ENCODE data around the gene LTBP3. TPM values are rescaled to one million over a fixed set of nuclear protein-coding genes. Genes with fewer than 3 reads are reported as not detected.

Gene LTBP3
- total and polyA plus RNA-seq, 4 donors, result 8.8 to 46.2 (median 17.0) TPM

DNA sequence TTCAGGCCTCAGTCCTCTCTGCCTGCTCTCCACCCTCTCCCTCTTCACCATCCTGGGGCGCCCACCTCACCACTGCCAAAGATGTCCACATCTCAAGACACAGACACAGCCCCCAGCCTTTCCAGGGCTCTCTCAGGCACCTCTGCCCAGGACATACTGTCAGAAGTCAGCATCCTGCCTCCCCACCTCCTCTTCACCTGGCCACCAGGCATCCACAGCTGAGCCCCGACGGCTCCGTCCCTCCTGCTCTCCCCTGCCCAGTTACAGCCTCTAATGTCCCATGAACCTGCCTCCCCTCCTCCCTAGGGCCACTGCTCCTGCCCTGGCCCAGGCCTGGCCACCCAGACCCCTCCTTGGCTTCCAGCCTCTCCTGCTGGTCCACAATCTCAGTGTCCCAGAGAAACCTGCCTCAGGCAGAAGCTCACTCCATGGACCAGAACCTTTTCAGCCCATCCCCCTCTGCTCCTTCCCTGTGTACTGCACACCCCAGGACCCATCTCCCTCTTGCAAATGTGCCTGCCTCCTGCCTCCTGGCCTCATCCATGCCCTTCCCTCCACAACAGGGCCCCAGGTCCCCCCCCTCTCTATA, 3.2 kb downstream of the LTBP3 start:
- TF ChIP-seq GABPA (IDR thresholded peaks at IDR 0.05 in 1 of 2, conservative IDR thresholded peaks at IDR 0.05 in 1 of 2) (no peak), JUND (IDR thresholded peaks at IDR 0.05) (no peak), NR2F2 (IDR thresholded peaks at IDR 0.05) (no peak), HNF4A (conservative IDR thresholded peaks at IDR 0.05) (no peak), YY1 (IDR thresholded peaks at IDR 0.05) (no peak), HNF4G (IDR thresholded peaks at IDR 0.05) (no peak), RAD21 (IDR thresholded peaks at IDR 0.05) (no peak)
- TF ChIP-seq, protein P1, sequence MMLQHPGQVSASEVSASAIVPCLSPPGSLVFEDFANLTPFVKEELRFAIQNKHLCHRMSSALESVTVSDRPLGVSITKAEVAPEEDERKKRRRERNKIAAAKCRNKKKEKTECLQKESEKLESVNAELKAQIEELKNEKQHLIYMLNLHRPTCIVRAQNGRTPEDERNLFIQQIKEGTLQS (IDR thresholded peaks at IDR 0.05), result no peak
- TF ChIP-seq, protein P2, sequence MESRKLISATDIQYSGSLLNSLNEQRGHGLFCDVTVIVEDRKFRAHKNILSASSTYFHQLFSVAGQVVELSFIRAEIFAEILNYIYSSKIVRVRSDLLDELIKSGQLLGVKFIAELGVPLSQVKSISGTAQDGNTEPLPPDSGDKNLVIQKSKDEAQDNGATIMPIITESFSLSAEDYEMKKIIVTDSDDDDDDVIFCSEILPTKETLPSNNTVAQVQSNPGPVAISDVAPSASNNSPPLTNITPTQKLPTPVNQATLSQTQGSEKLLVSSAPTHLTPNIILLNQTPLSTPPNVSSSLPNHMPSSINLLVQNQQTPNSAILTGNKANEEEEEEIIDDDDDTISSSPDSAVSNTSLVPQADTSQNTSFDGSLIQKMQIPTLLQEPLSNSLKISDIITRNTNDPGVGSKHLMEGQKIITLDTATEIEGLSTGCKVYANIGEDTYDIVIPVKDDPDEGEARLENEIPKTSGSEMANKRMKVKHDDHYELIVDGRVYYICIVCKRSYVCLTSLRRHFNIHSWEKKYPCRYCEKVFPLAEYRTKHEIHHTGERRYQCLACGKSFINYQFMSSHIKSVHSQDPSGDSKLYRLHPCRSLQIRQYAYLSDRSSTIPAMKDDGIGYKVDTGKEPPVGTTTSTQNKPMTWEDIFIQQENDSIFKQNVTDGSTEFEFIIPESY (IDR thresholded peaks at IDR 0.05), result no peak
- TF ChIP-seq, protein P3, sequence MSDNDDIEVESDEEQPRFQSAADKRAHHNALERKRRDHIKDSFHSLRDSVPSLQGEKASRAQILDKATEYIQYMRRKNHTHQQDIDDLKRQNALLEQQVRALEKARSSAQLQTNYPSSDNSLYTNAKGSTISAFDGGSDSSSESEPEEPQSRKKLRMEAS (IDR thresholded peaks at IDR 0.05), result no peak
- 94% methylated on average over 4 of the region's 4 CpGs for WGBS
- peaks cover 0 to 4% (median 0%) of the 10 kb centered on the region in 4 donors for H3K36me3 ChIP-seq (ENCODE audit: control insufficient read depth in 4 of 4, insufficient read depth in 3 of 4, low read depth in 1 of 4, low read length in 3 of 4)
- H3K9ac ChIP-seq (ENCODE audit: low read depth in 1 of 2, low read length in 2 of 2), result peak overlapping the region in 1 of 2 donors; percentile 47
- peaks cover 9 to 51% (median 24%) of the 10 kb centered on the region in 4 donors for H3K4me1 ChIP-seq (ENCODE audit: control insufficient read depth in 4 of 4, insufficient read depth in 4 of 4, low read length in 3 of 4)
- H3K27me3 ChIP-seq (ENCODE audit: control insufficient read depth in 4 of 4, insufficient read depth in 4 of 4, low read length in 3 of 4), result no peaks in the 10 kb centered on the region
- peak overlapping the region in 1 of 2 donors; percentile 19 for H3K27ac ChIP-seq (ENCODE audit: low read depth in 1 of 2, low read length in 2 of 2)
- H3K4me3 ChIP-seq (ENCODE audit: low read depth in 1 of 3, low read length in 3 of 3), result no peak overlapping the region
- H3K9me3 ChIP-seq (ENCODE audit: control insufficient read depth in 4 of 4, low read length in 3 of 4), result no peaks in the 10 kb centered on the region
- no peak for DNase-seq (ENCODE audit: low spot score)

DNA sequence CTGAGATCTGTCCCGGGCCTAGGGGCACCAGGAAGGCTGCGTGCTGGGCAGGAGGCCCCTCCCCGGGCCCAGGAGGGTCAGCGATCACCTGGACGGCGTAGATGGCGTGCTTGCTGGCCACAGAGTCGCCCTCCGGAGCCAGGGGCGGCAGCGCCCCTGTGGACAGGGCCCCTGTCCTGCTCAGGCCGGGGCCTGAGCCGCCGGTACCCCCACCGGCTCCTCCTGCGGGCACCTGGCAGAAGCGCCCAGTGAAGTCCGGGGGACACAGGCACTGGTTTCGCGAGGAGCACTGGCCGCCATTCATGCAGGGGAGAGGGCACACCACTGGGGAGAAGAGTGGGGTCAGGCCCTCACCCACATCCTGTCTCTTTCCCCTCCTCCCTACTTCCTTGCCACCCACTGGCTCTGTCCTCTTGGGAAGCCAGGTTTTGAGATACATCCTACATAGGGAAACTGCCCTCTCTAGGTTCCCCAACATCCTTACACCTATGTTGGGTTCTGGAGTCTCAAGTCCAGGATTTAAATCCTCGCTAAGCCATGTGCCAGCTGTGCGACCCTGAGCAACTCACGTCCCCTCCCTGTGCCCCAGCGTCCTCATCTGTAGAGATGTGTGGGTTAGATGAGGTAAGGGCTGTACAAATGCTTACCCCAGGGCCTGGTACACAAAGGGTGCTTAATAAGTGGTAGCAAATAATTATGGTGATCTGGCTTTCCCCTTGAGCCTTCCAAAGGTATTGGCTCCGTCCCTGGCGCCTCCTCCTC, 3.9 kb downstream of the LTBP3 start:
- 90% methylated on average over 27 of the region's 27 CpGs for WGBS
- Histone ChIP-seq H3K9me3 (ENCODE audit: control insufficient read depth in 4 of 4, low read length in 3 of 4) (no peaks in the 10 kb centered on the region), H3K4me3 (ENCODE audit: low read depth in 1 of 3, low read length in 3 of 3) (no peak overlapping the region), H3K27ac (ENCODE audit: low read depth in 1 of 2, low read length in 2 of 2) (no peak overlapping the region), H3K4me1 (ENCODE audit: control insufficient read depth in 4 of 4, insufficient read depth in 4 of 4, low read length in 3 of 4) (peaks cover 9 to 45% (median 24%) of the 10 kb centered on the region in 4 donors), H3K36me3 (ENCODE audit: control insufficient read depth in 4 of 4, insufficient read depth in 3 of 4, low read depth in 1 of 4, low read length in 3 of 4) (peaks cover 0 to 4% (median 0%) of the 10 kb centered on the region in 4 donors), H3K9ac (ENCODE audit: low read depth in 1 of 2, low read length in 2 of 2) (no peak overlapping the region), H3K27me3 (ENCODE audit: control insufficient read depth in 4 of 4, insufficient read depth in 4 of 4, low read length in 3 of 4) (no peaks in the 10 kb centered on the region)
- no peak for TF ChIP-seq YY1 (IDR thresholded peaks at IDR 0.05)
- TF ChIP-seq GABPA (IDR thresholded peaks at IDR 0.05 in 1 of 2, conservative IDR thresholded peaks at IDR 0.05 in 1 of 2), result no peak
- TF ChIP-seq, protein P4, sequence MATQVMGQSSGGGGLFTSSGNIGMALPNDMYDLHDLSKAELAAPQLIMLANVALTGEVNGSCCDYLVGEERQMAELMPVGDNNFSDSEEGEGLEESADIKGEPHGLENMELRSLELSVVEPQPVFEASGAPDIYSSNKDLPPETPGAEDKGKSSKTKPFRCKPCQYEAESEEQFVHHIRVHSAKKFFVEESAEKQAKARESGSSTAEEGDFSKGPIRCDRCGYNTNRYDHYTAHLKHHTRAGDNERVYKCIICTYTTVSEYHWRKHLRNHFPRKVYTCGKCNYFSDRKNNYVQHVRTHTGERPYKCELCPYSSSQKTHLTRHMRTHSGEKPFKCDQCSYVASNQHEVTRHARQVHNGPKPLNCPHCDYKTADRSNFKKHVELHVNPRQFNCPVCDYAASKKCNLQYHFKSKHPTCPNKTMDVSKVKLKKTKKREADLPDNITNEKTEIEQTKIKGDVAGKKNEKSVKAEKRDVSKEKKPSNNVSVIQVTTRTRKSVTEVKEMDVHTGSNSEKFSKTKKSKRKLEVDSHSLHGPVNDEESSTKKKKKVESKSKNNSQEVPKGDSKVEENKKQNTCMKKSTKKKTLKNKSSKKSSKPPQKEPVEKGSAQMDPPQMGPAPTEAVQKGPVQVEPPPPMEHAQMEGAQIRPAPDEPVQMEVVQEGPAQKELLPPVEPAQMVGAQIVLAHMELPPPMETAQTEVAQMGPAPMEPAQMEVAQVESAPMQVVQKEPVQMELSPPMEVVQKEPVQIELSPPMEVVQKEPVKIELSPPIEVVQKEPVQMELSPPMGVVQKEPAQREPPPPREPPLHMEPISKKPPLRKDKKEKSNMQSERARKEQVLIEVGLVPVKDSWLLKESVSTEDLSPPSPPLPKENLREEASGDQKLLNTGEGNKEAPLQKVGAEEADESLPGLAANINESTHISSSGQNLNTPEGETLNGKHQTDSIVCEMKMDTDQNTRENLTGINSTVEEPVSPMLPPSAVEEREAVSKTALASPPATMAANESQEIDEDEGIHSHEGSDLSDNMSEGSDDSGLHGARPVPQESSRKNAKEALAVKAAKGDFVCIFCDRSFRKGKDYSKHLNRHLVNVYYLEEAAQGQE (IDR thresholded peaks at IDR 0.05), result no peak
- no peak for TF ChIP-seq TAF1 (conservative IDR thresholded peaks at IDR 0.05)
- TF ChIP-seq RXRA (IDR thresholded peaks at IDR 0.05), result no peak
- no peak for TF ChIP-seq NR2F2 (IDR thresholded peaks at IDR 0.05)
- TF ChIP-seq RAD21 (IDR thresholded peaks at IDR 0.05), result no peak
- no peak for DNase-seq (ENCODE audit: low spot score)

All from liver (tissue), 9 donors.